ENCODE measurements around the gene RFX2.

Gene RFX2

DNA sequence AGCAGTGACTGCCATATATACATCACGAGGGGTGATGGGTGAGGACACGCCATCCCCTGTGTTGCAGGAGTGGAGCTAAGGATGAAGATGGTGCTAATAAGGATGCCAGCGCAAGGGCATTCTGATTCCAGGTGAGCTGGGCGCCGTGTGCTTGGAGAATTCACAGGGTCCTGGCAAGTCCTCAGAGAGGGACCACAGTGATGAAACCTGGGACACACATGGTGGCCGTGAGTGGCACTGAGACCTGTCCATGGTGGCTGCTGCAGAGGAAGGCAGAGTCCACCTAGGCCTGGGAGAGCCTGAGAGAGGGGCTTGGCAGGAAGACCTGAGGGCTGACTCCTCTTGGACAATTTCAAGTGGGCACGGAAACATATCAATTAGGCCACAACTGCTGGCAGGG, 65.2 kb downstream of the RFX2 start:
- Histone ChIP-seq H3K4me3 (ENCODE audit: low read depth in 1 of 2, low read length in 1 of 2) (no peak overlapping the region), H3K36me3 (peaks cover 41% of the 10 kb centered on the region), H3K27ac (no peak overlapping the region), H3K27me3 (no peaks in the 10 kb centered on the region), H3K4me1 (ENCODE audit: control insufficient read depth in 1 of 2, insufficient read depth in 1 of 2, low read depth in 1 of 2, low read length in 1 of 2) (peaks cover 5 to 8% of the 10 kb centered on the region in 2 experiments), H3K9me3 (no peaks in the 10 kb centered on the region)
- TF ChIP-seq, protein P1, sequence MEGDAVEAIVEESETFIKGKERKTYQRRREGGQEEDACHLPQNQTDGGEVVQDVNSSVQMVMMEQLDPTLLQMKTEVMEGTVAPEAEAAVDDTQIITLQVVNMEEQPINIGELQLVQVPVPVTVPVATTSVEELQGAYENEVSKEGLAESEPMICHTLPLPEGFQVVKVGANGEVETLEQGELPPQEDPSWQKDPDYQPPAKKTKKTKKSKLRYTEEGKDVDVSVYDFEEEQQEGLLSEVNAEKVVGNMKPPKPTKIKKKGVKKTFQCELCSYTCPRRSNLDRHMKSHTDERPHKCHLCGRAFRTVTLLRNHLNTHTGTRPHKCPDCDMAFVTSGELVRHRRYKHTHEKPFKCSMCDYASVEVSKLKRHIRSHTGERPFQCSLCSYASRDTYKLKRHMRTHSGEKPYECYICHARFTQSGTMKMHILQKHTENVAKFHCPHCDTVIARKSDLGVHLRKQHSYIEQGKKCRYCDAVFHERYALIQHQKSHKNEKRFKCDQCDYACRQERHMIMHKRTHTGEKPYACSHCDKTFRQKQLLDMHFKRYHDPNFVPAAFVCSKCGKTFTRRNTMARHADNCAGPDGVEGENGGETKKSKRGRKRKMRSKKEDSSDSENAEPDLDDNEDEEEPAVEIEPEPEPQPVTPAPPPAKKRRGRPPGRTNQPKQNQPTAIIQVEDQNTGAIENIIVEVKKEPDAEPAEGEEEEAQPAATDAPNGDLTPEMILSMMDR (IDR thresholded peaks at IDR 0.05), result no peak

DNA sequence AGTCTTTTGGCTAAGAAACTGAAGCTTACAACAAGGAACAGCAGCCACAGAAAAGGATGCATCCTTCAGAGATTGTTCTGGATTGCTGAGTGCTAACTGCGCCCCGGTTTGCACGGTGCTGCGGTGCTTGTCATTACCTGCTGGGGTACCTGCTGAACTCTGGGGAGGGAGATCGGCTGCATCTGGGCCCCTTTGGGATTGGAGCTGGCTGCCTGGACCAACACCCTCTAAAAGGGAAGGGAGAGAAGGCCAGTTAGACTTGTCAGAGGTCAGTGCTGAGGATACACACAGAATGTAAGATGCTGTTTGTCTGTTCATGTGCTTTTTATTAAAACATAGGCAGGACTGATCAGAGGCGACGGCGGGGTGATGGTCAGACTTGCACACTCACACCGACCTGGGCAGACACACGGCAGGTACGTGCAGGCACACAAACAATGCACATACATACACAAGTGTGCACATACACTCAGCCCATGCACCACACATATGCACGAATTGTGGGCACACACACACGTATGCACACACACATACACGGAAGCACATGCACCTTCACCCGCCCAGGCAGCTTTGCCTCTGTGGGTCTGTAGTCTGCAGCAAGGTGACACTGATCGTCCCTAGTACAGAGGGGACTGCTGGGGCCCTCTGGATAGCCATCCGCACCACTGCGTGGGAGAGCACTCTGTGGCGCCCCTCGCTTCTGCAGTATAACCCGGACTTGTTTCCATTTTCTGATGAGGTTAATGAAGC, 66.1 kb downstream of the RFX2 start:
- TF ChIP-seq, protein P1 (IDR thresholded peaks at IDR 0.05), result no peak
- H3K4me1 ChIP-seq (ENCODE audit: control insufficient read depth in 1 of 2, insufficient read depth in 1 of 2, low read depth in 1 of 2, low read length in 1 of 2), result peaks cover 5 to 8% of the 10 kb centered on the region in 2 experiments
- H3K27me3 ChIP-seq, result no peaks in the 10 kb centered on the region
- H3K27ac ChIP-seq, result no peak overlapping the region
- H3K36me3 ChIP-seq, result peaks cover 50% of the 10 kb centered on the region
- H3K4me3 ChIP-seq (ENCODE audit: low read depth in 1 of 2, low read length in 1 of 2), result no peak overlapping the region
- no peaks in the 10 kb centered on the region for H3K9me3 ChIP-seq

DNA sequence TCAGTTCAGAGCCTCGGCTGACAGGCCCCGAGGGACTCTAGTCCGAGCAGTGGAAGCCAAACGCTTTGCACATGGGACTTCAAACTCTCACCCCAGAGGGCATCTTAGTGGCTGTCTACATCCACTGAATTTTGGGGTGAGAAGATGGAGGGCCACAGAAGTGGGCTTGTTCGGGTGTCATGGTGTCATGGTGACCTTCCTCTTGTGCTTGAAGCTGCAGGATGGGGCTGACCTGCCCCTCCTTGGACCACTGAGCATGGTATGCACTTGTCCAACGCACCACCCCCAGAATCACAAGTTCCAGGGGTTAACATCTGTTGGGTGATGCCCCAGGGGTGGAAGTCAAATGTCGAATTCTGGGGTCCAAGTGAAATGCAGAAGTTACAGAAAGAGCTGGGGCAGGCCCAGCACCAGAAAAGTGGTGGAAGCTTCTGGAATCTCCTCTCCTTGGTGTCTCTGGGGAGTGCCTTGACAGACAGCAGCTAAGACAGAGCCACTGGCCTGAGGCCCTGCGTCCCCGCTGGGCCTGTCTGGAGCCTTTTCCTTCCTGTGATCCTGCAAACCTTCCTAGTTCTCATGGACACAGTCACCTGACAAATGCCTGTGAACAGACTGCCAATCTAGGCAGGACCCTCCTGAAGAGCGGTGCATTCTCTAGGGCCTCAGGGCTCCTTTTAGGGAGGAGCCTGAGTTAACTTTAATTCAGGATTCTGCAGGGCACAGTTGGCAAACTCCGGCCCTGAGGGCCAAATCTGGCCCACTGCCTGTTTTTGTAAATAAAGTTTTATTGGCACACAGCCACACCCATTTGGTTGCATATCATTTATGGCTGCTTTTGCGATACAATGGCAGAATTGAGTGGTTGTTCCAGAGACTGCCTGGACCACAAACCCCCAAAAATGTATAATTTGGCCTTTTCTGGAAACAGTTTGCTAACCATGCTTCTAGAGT, 67.2 kb downstream of the RFX2 start:
- no peaks in the 10 kb centered on the region for H3K27me3 ChIP-seq
- TF ChIP-seq, protein P1 (IDR thresholded peaks at IDR 0.05), result no peak

DNA sequence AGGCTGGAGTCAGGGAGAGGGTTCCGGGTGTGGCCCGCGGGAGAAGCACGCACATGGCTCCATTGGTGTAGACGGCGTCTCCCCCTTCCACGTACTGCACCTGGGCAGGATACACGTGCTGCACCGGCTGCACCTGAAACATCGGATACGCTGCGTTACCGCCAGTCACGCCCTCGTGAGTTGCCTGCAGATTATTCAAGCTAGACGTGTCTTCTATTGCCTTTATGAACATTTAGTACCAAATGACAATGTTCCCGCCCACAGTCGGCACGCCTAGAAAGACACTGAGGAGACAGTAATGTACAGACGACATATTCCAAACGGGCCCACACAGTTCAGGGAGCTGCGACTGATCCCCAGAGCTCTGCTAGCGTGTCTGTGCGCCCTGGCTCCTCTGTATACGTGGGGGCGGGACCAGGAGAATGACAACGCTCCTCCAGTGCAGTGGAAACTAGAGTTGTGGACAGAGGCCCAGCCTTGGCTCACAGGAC, 68.3 kb downstream of the RFX2 start:
- H3K4me3 ChIP-seq (ENCODE audit: low read depth in 1 of 2, low read length in 1 of 2), result no peak overlapping the region
- peaks cover 50% of the 10 kb centered on the region for H3K36me3 ChIP-seq
- no peaks in the 10 kb centered on the region for H3K4me1 ChIP-seq (ENCODE audit: control insufficient read depth in 1 of 2, insufficient read depth in 1 of 2, low read depth in 1 of 2, low read length in 1 of 2)
- H3K27ac ChIP-seq, result no peak overlapping the region
- H3K9me3 ChIP-seq, result no peaks in the 10 kb centered on the region
- TF ChIP-seq, protein P1 (IDR thresholded peaks at IDR 0.05), result no peak
- no peaks in the 10 kb centered on the region for H3K27me3 ChIP-seq

More for the DNA sequence above, 67.2 kb downstream of the RFX2 start:
- H3K9me3 ChIP-seq, result no peaks in the 10 kb centered on the region
- peaks cover 50% of the 10 kb centered on the region for H3K36me3 ChIP-seq
- no peak overlapping the region for H3K4me3 ChIP-seq (ENCODE audit: low read depth in 1 of 2, low read length in 1 of 2)
- H3K4me1 ChIP-seq (ENCODE audit: control insufficient read depth in 1 of 2, insufficient read depth in 1 of 2, low read depth in 1 of 2, low read length in 1 of 2), result no peaks in the 10 kb centered on the region
- H3K27ac ChIP-seq, result no peak overlapping the region

DNA sequence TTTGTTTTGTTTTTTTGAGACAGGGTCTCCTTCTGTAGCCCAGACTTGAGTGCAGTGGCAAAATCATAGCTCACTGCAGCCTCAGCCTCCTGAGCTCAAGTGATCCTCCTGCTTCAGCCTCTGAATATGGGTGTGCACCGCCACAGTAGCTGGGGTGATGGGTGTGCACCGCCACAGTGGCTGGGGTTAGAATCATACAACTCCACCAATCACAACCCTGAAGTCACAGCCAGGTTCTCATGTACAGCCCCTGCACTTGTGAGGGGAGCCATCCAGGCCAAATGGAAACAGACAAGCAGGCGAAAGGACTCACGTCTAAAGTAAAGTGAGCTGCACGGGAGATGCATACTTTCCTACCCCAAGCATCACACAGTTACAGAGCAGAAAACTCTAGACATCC, 69.2 kb downstream of the RFX2 start:
- Histone ChIP-seq H3K27ac (no peak overlapping the region), H3K9me3 (no peaks in the 10 kb centered on the region), H3K27me3 (no peaks in the 10 kb centered on the region), H3K4me1 (ENCODE audit: control insufficient read depth in 1 of 2, insufficient read depth in 1 of 2, low read depth in 1 of 2, low read length in 1 of 2) (no peaks in the 10 kb centered on the region), H3K36me3 (peaks cover 51% of the 10 kb centered on the region), H3K4me3 (ENCODE audit: low read depth in 1 of 2, low read length in 1 of 2) (no peak overlapping the region)
- TF ChIP-seq, protein P1 (IDR thresholded peaks at IDR 0.05), result no peak
